ENCODE data around the gene PTPRD.

Gene PTPRD

GRCh38 chr9:10605388-10605787 is 7.4 kb downstream of the PTPRD start:
- H3K9me3 ChIP-seq (ENCODE audit: low read depth, low read length), result no peaks in the 10 kb centered on the region
- no peak overlapping the region for H3K4me3 ChIP-seq
- TF ChIP-seq EZH2 (IDR thresholded peaks at IDR 0.05) (no peak), FOXP2 (optimal IDR thresholded peaks at IDR 0.05; ENCODE audit: control extremely low read depth, extremely low read length, insufficient read depth) (no peak), POLR2AphosphoS5 (IDR thresholded peaks at IDR 0.05; ENCODE audit: borderline replicate concordance, low read depth, low read length) (no peak)
- H3K9ac ChIP-seq (ENCODE audit: insufficient read length), result no peak overlapping the region
- H3K27ac ChIP-seq, result no peak overlapping the region
- DNase-seq (ENCODE audit: low read depth, low spot score), result no peak
- no peaks in the 10 kb centered on the region for H3K36me3 ChIP-seq (ENCODE audit: insufficient read depth, low read length)

GRCh38 chr9:10604927-10605326 is 7.9 kb downstream of the PTPRD start:
- no peak overlapping the region for H3K4me3 ChIP-seq
- H3K27ac ChIP-seq, result no peak overlapping the region
- TF ChIP-seq POLR2AphosphoS5 (IDR thresholded peaks at IDR 0.05; ENCODE audit: borderline replicate concordance, low read depth, low read length) (no peak), EZH2 (IDR thresholded peaks at IDR 0.05) (no peak), FOXP2 (optimal IDR thresholded peaks at IDR 0.05; ENCODE audit: control extremely low read depth, extremely low read length, insufficient read depth) (no peak)
- no peak overlapping the region for H3K9ac ChIP-seq (ENCODE audit: insufficient read length)
- DNase-seq (ENCODE audit: low read depth, low spot score), result no peak
- H3K9me3 ChIP-seq (ENCODE audit: low read depth, low read length), result no peaks in the 10 kb centered on the region
- H3K36me3 ChIP-seq (ENCODE audit: insufficient read depth, low read length), result no peaks in the 10 kb centered on the region

GRCh38 chr9:10597801-10598200 is 15.0 kb downstream of the PTPRD start:
- DNase-seq (ENCODE audit: low read depth, low spot score), result no peak
- Histone ChIP-seq H3K36me3 (ENCODE audit: insufficient read depth, low read length) (no peaks in the 10 kb centered on the region), H3K9ac (ENCODE audit: insufficient read length) (no peak overlapping the region), H3K27ac (no peak overlapping the region), H3K9me3 (ENCODE audit: low read depth, low read length) (no peaks in the 10 kb centered on the region), H3K4me3 (no peak overlapping the region)
- TF ChIP-seq EZH2 (IDR thresholded peaks at IDR 0.05), result no peak
- TF ChIP-seq FOXP2 (optimal IDR thresholded peaks at IDR 0.05; ENCODE audit: control extremely low read depth, extremely low read length, insufficient read depth), result no peak
- TF ChIP-seq POLR2AphosphoS5 (IDR thresholded peaks at IDR 0.05; ENCODE audit: borderline replicate concordance, low read depth, low read length), result no peak

GRCh38 chr9:10594482-10594881 is 18.3 kb downstream of the PTPRD start:
- TF ChIP-seq POLR2AphosphoS5 (IDR thresholded peaks at IDR 0.05; ENCODE audit: borderline replicate concordance, low read depth, low read length) (no peak), EZH2 (IDR thresholded peaks at IDR 0.05) (no peak), FOXP2 (optimal IDR thresholded peaks at IDR 0.05; ENCODE audit: control extremely low read depth, extremely low read length, insufficient read depth) (no peak)
- Histone ChIP-seq H3K27ac (no peak overlapping the region), H3K9ac (ENCODE audit: insufficient read length) (no peak overlapping the region), H3K9me3 (ENCODE audit: low read depth, low read length) (no peaks in the 10 kb centered on the region), H3K36me3 (ENCODE audit: insufficient read depth, low read length) (no peaks in the 10 kb centered on the region), H3K4me3 (no peak overlapping the region)
- DNase-seq (ENCODE audit: low read depth, low spot score), result no peak

GRCh38 chr9:10586407-10586806 is 26.4 kb downstream of the PTPRD start:
- H3K9me3 ChIP-seq (ENCODE audit: low read depth, low read length), result no peaks in the 10 kb centered on the region
- H3K9ac ChIP-seq (ENCODE audit: insufficient read length), result no peak overlapping the region
- H3K27ac ChIP-seq, result no peak overlapping the region
- TF ChIP-seq EZH2 (IDR thresholded peaks at IDR 0.05), result no peak
- TF ChIP-seq FOXP2 (optimal IDR thresholded peaks at IDR 0.05; ENCODE audit: control extremely low read depth, extremely low read length, insufficient read depth), result no peak
- no peak for TF ChIP-seq POLR2AphosphoS5 (IDR thresholded peaks at IDR 0.05; ENCODE audit: borderline replicate concordance, low read depth, low read length)
- no peak for DNase-seq (ENCODE audit: low read depth, low spot score)
- H3K4me3 ChIP-seq, result no peak overlapping the region
- H3K36me3 ChIP-seq (ENCODE audit: insufficient read depth, low read length), result no peaks in the 10 kb centered on the region

GRCh38 chr9:10571699-10572098 is 41.1 kb downstream of the PTPRD start:
- TF ChIP-seq POLR2AphosphoS5 (IDR thresholded peaks at IDR 0.05; ENCODE audit: borderline replicate concordance, low read depth, low read length) (no peak), EZH2 (IDR thresholded peaks at IDR 0.05) (no peak), FOXP2 (optimal IDR thresholded peaks at IDR 0.05; ENCODE audit: control extremely low read depth, extremely low read length, insufficient read depth) (no peak)
- Histone ChIP-seq H3K27ac (no peak overlapping the region), H3K36me3 (ENCODE audit: insufficient read depth, low read length) (no peaks in the 10 kb centered on the region)

GRCh38 chr9:10566848-10567247 is 46.0 kb downstream of the PTPRD start:
- H3K27ac ChIP-seq, result no peak overlapping the region
- no peak for DNase-seq (ENCODE audit: low read depth, low spot score)
- H3K9ac ChIP-seq (ENCODE audit: insufficient read length), result no peak overlapping the region
- no peak for TF ChIP-seq EZH2 (IDR thresholded peaks at IDR 0.05)
- no peak for TF ChIP-seq POLR2AphosphoS5 (IDR thresholded peaks at IDR 0.05; ENCODE audit: borderline replicate concordance, low read depth, low read length)
- no peak for TF ChIP-seq FOXP2 (optimal IDR thresholded peaks at IDR 0.05; ENCODE audit: control extremely low read depth, extremely low read length, insufficient read depth)
- no peaks in the 10 kb centered on the region for H3K36me3 ChIP-seq (ENCODE audit: insufficient read depth, low read length)
- no peak overlapping the region for H3K4me3 ChIP-seq
- no peaks in the 10 kb centered on the region for H3K9me3 ChIP-seq (ENCODE audit: low read depth, low read length)

More at GRCh38 chr9:10571699-10572098, 41.1 kb downstream of the PTPRD start:
- DNase-seq (ENCODE audit: low read depth, low spot score), result no peak
- Histone ChIP-seq H3K4me3 (no peak overlapping the region), H3K9me3 (ENCODE audit: low read depth, low read length) (no peaks in the 10 kb centered on the region), H3K9ac (ENCODE audit: insufficient read length) (no peak overlapping the region)

GRCh38 chr9:10562581-10563343 is 50.0 kb downstream of the PTPRD start:
- Histone ChIP-seq H3K9ac (ENCODE audit: insufficient read length) (no peak overlapping the region), H3K27ac (no peak overlapping the region), H3K36me3 (ENCODE audit: insufficient read depth, low read length) (no peaks in the 10 kb centered on the region), H3K4me3 (no peak overlapping the region), H3K9me3 (ENCODE audit: low read depth, low read length) (no peaks in the 10 kb centered on the region)
- no peak for TF ChIP-seq EZH2 (IDR thresholded peaks at IDR 0.05)
- no peak for TF ChIP-seq FOXP2 (optimal IDR thresholded peaks at IDR 0.05; ENCODE audit: control extremely low read depth, extremely low read length, insufficient read depth)
- no peak for TF ChIP-seq POLR2AphosphoS5 (IDR thresholded peaks at IDR 0.05; ENCODE audit: borderline replicate concordance, low read depth, low read length)
- DNase-seq (ENCODE audit: low read depth, low spot score), result peak; percentile 6
